Activated CD4-positive, alpha-beta T cell treated with anti-CD3 and anti-CD28 coated beads, Interleukin-2, amount 50 U/mL, for 24 hours (primary cell): ENCODE measurements around the gene ATP8B4.
"Not testable (repeated sequence)": the region's sequence is repeated elsewhere in the genome, so short reads cannot be mapped to it uniquely, and the experiment has no call there.

Source experiments
- DNase-seq, 2 donors: peaks; one replicate each; pipeline ENCODE4 v3.0.0-alpha.2; 2020; ENCODE audit warnings: low read depth in 1 of 2, low spot score in 1 of 2

Gene ATP8B4

DNA sequence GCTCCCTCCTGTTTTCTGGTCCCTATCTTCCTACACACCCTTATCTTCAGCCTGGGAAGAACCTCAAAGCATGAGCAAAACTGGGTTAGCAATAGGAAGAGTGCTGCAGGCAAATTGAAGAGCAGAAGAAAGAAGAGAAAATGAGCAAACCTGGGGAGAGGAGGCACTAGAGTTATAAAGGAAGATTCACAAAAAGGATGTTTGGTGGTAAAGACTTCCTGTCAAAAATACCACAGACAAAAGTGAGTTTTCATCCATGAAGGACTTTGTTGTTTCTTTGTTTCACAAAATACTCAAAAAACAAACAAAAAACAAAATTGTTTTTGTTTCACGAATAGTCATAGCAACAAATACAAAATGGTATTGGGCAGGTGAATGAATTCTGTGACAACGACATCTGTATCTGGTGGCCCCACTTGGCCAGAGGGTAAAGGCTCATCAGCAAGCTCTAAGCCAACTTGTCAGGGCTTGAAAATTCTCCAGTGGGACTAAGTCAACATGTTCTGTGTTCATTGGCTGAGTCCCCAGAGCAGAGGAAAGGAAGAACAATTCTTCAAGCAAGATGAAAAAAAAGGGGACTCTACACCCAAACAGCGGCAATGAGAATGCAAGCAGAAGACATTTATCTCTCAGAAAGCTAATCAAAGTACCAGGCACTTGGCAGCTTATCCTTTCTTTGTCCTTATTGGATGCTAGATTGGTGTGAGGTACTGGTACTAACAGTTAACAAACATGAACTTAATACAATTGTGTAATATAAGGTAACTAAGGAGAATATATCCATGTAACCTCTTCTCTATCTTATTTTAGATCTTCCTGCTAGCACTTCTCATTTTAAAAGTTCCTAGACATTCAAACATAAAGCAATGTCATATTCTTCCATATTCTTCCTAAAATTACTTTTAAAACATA lies 9.7 kb downstream of the ATP8B4 start:
- DNase-seq: no peak

GRCh38 chr15:50108461-50108860 lies 10.6 kb downstream of the ATP8B4 start:
- no peak for DNase-seq

DNA sequence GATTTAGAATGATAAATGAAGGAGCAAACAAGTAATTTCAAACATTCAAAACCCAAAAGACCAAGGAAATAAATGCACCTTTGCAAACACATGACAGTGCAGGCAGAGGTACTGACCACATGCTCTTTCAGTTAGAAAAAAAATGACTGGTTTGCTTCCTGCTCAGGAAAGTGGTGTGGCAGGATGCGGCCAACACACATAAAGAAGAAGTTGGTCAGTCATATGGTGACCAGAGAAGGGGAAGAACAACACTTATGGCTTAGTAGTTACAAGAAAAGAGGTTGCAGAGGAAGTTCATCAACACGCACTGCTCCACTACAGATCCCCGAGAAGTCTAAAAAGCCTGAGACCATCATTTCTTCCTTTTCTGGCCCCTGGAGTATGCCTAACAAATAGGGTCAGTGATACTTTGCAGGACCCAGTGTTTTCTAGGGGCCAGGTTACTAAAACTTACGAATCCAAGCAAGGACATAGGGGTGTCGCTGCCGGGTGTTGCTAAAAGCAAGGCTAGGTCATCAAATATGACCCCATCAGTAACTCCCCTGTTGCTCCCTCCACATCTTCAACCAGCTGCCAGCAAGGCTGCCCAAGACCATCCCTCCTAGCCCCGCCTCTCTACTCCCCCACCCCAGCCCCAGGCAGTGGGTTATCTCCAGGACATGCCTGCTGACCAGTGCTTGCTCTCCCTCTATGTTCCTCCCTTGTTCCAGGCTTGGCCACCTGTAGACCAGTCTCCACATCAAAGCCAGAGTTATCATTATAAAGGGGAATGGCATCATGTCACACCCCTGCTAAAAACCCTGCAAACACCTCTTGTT lies 11.2 kb downstream of the ATP8B4 start:
- no peak for DNase-seq

DNA sequence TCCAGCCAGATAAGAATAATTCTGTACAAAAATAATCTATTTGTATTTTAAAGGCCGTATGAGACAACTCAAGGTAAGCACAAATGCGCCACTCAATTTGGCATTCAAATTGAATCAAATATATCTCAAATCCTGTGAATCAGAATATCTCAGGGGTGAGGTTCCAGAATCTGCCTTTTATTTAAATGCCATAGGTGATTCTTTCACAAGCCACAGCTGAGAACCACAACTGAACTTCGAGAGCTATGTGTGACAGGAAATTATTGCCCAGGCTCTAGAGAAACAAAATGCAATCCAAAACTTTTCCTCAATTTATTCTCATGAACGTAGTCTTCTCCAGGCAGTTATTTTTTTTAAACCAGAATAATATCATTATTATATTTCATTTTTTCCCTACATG lies 11.9 kb downstream of the ATP8B4 start:
- no peak for DNase-seq

- no peak for DNase-seq
These were observed 12.6 kb downstream of the ATP8B4 start for GRCh38 chr15:50106457-50106856.

DNA sequence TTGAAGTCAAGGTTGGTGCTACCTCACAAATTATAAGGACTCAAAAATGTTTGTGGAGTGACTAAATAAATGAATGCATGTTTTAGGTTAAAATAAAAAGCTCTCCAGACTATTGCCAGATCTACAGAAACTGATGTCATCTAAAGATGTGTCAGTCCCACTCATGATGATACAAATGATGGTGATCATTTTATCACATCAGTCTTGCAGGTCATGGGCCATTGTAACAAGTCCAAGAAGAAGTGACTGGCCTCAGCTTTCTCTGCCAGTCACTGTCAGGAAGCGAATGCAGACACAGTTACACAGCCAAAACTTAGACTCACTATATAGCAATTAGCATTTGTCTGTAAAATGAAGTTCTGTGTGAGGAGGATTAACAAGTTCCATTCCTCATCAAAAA lies 18.5 kb downstream of the ATP8B4 start:
- no peak for DNase-seq

DNA sequence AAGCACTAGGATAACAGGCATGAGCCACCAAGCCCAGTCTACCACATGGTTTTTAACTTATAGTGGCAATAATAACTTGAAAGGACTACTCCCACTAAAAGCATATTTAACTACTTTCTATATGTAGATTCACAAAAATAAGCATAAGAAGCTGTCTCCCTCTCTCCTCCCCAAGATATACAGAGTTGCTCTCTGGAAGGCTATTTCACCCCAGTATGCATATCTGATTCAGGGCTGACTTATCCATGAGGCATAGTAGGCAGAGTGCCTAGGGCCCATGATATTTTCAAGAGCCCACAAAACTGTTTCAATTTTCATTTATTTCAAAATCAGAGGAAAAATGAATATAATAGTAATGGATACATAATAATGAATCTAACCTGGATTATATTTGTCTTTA lies 20.5 kb downstream of the ATP8B4 start:
- DNase-seq: no peak

DNA sequence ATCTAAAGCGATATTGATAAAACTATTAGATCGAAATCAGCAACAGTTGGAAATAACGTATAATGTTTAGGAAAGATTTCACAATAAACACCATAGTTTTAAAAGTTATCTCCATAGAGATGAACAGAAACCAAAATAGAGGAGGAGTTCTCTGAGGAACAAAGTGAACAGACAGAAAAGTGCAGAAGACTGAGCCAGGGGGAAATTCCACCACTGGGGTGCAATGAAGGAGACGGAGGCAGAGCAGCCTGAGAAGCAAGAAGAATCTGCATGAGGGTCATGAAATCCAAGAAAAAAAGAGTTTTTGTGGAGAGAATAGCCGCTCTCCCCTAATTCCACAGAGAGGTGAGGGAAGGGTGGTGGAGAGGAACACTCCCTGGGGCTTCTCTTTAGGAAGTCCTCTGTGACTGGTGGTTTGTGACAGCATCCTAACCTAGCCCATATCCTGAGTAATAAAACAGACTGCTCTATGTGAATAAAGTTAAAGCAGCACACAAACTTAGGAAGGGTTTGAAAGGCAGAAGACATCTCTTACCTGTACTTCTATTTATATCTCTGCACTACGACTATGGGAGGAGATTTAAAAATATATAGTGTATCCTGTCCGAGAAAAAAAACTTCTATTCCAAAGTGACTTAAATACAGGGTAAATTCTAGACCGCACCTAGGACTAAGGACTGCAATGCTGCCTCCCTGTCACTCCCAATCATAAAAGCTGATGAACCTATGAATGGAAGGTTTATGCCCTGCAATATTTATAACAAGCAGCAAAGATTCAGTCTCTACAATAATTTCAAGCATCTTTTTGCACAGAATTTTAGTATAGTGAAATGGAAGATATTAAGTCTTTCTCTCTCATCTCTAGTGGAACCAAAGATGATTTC lies 22.9 kb downstream of the ATP8B4 start:
- no peak for DNase-seq

DNA sequence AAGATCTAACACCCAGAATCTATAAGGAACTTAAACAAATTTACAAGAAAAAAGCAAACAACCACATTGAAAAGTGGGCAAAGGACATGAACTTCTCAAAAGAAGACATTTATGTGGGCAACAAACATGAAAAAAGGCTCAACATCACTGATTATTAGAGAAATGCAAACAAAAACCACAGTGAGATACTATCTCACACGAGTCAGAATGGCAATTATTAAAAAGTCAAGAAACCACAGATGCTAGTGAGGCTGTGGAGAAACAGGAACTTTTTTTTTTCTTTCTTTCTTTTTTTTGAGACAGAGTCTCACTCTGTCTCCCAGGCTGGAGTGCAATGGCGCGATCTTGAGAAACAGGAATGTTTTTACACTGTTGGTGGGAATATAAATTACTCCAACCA lies 29.6 kb downstream of the ATP8B4 start:
- DNase-seq: not testable (repeated sequence)

DNA sequence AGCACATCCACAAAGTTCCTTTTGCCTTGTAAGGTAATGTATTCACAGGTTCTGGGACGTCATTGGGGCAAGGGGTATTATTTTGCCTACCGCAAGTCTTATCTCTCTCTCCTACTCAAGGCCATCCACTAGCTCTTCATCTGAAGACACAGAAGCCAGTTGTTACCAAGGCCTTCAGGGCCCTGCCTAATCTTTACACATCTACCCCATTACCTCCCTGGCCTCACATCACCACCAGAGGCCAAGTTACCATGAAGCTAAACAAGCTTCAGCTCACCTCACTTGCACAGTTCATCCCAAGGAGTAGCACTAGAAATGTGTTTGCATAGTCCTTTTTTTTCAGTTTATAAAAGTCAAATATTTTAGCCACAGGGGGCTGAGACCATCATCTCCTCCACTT lies 34.1 kb downstream of the ATP8B4 start:
- DNase-seq: no peak

GRCh38 chr15:50083424-50084025 lies 35.5 kb downstream of the ATP8B4 start:
- no peak for DNase-seq

DNA sequence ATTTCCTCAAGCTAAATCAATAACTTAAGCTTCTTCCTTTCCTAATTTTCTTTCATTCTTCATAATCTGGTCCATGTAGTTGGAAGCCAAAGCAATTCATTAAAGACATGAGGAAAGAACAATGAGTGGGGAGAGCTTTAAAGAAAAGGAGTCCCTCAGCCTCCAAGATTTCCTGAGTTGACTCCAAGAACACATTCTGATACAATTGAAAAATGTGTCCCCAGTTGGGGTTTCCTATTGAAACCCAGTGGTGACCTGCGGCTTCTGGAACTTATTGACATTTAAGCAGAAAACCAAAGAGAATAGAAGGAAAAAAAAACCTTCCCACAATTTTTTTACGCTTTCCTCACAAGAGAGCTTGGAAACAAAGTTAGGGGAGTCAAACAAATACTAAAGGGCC lies 37.0 kb downstream of the ATP8B4 start:
- no peak for DNase-seq

DNA sequence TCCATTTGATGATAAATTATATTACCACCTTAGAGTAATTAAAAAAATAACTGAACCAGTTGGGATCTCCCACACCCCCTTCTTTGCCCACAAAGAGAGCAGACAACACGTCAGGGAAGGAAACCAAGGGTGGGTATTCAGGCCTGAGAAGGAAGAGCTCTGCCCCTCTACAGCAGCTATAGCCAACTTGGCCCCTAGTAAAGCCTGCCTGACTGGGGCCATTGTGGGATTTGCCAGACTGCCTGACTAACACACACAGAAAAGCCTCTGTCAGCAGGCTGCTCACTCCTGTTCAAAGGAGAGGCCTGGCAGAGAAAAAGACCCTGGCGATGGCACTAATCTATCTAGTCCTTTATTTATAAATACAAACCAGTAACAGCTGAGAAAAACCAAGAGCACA lies 41.4 kb downstream of the ATP8B4 start:
- no peak for DNase-seq

- no peak for DNase-seq
These were observed 41.9 kb downstream of the ATP8B4 start for GRCh38 chr15:50077176-50077575.

DNA sequence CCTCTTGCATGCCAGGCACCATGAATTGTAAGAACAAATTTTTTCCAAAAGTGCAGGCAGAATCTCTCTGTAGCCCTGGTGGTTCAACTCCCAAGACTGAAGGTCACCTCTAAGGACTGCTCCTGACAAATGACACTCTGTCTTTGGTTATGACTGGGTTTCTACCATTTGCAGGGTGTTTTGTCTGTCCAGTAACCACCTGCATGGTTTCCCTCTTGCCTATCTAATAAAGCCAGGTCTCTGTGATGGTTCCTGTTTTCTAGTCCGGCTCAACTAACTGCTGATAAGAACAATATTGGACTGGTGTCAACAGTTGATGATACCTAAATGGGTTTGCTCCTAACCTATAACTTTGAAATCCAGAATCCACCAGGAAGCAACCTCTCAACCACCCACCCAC lies 43.7 kb downstream of the ATP8B4 start:
- DNase-seq: no peak

DNA sequence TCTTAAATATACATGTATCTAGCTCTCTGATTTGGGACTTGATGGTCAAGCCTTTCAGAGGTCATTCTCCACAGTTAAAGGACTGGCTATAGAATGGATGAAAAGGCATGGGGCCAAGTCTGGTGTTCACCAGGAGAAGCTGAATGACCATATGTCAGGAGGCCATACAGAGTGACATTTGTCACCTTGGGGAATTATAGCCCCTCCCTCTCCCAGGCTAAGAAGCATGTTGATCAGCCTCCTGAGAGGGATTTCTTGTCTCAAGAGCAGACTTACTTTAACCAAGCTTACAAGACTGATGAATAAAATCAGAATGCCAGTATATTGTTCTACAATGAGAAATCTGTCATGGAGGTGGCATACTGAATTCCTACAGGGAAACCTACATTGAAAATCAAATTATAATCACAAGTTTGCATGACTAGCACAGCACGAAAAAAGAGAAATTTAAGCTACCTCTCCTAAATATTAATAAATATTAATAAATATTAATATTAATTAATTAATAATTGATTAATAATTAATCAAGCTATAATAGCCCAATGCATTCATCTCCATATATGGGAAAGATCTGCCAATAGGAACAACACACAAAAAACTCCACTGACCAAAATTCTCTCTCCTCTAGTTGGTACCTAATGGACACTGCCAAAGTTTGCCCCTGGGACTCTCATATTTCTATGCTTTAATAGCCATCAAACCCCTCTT lies 47.3 kb downstream of the ATP8B4 start:
- DNase-seq: no peak

- DNase-seq: no peak
These were observed 51.0 kb downstream of the ATP8B4 start for GRCh38 chr15:50068016-50068415.

GRCh38 chr15:50067254-50067653 lies 51.8 kb downstream of the ATP8B4 start:
- DNase-seq: no peak

GRCh38 chr15:50066666-50067065 lies 52.4 kb downstream of the ATP8B4 start:
- DNase-seq: no peak

DNA sequence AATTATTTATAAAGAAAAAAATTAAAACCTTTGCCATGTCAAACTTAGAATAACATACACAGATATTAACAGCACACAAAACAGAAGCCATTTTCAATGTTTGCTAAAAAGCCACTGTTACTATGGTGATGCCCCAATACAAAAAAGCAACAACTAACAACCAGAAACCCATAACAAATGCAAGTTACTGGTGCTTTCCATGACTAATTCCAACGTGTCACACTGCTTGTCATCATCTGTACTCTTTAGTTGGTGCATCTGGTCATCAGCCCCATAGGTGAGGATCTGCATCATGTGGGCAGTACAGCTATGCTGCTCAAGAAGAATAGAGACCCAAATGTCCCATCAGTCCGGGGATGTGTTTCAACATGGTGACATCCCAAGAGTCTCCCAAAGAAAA lies 52.8 kb downstream of the ATP8B4 start:
- DNase-seq: peak in 1 of 2 donors; percentile 27
